ENCODE data around the gene FEZF2.

Gene FEZF2

GRCh38 chr3:62373215-62373614 is at the start of gene FEZF2:
Gene FEZF2 (minus strand): TSS chr3:62373550. CDS start chr3:62372868, 682 bp downstream.
- FAIRE-seq, result no peak
- TF ChIP-seq POLR2A (IDR thresholded peaks at IDR 0.05; ENCODE audit: low read depth, low read length), result no peak
- DNase-seq (ENCODE audit: insufficient read length, low spot score), result no peak

DNA sequence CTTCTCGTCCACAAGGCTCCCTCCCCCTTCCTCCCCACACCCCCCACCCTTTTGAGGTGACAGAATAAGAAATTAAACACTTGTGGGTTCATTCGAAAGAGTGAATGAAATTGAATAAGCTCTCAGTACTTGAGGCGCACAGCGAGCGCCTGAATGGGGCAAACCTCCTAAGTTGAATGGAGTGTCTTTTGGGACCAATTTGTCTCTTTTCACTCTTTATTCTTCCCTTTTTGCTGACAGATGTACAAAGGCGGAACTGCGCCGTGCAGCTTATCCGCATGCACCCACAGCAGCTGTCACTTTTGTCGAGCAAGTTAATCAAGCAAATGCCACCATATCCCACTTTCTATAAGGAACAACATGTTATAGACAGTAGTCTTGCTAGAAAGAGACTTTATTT is 47.9 kb upstream of the FEZF2 start:
- DNase-seq (ENCODE audit: insufficient read length, low spot score) (no peak), FAIRE-seq (no peak)
- no peak for TF ChIP-seq POLR2A (IDR thresholded peaks at IDR 0.05; ENCODE audit: low read depth, low read length)

GRCh38 chr3:62416144-62416543 is 42.8 kb upstream of the FEZF2 start:
- FAIRE-seq (no peak), DNase-seq (ENCODE audit: insufficient read length, low spot score) (no peak)
- no peak for TF ChIP-seq POLR2A (IDR thresholded peaks at IDR 0.05; ENCODE audit: low read depth, low read length)

DNA sequence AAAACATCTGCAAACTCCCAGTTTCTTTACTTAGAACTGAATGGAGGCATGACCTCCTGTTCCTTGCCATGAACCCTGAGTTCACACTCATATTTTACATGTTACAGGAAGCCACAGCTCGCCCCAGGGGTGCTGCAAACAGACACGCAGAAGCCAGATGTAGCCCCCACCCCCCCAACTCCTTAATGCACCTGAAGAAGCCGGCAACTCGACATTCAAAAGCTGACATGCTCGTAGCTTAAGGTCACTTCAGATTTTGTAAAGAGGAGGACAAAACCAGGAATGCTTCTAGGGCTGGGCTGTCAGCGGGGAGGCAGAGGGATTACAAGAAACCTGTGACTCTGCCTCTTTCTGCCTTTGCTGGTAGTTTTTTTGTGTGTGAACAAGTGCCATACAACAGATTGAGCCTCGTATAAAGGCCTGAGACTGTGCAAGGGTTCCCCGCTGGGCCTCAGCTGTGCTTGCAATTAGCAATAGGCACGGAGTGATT is 42.0 kb upstream of the FEZF2 start:
- DNase-seq (ENCODE audit: insufficient read length, low spot score), result no peak
- no peak for FAIRE-seq
- no peak for TF ChIP-seq POLR2A (IDR thresholded peaks at IDR 0.05; ENCODE audit: low read depth, low read length)

DNA sequence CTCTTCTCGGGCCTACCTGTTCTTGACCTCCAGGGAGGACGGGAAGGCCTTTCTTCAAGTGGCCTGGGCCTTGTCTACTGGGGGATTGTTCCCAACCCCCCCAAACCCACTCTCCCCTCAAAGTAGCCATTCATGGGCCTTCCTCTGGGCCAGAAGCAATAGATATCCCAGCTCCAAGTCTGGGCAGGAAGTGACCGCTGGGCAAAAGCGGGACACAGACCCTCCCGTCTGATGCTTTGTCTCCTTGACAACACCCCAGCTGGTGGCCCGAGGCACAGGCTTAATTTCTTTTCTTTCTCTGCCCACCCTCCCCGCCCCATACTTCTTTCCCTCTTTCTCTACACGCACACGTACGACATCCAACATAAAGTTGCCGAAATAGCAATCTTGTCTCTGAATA is 41.4 kb upstream of the FEZF2 start:
- DNase-seq (ENCODE audit: insufficient read length, low spot score), result no peak
- FAIRE-seq, result no peak
- no peak for TF ChIP-seq POLR2A (IDR thresholded peaks at IDR 0.05; ENCODE audit: low read depth, low read length)

DNA sequence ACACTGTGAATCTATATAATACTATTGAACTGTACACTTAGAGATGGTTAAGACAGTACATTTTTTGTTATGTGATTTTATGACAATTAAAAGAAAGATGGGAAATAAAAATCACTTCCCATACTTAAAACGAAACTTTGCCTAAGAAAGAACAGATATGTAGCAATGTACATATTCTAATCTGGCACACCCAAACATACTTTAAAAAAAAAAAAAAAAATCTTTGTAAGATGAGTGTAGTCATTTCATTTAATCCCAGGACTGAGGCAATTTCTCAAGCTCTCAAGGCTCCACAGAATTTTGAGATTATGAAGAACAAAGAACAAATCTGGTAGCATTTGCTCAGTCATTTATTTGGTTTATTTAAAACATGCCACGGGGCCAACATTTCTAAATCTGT is 40.3 kb upstream of the FEZF2 start:
- no peak for TF ChIP-seq POLR2A (IDR thresholded peaks at IDR 0.05; ENCODE audit: low read depth, low read length)
- DNase-seq (ENCODE audit: insufficient read length, low spot score), result no peak
- FAIRE-seq, result no peak

- FAIRE-seq (no peak), DNase-seq (ENCODE audit: insufficient read length, low spot score) (no peak)
- no peak for TF ChIP-seq POLR2A (IDR thresholded peaks at IDR 0.05; ENCODE audit: low read depth, low read length)
Observed at GRCh38 chr3:62406945-62407344, 33.6 kb upstream of the FEZF2 start.

- no peak for TF ChIP-seq POLR2A (IDR thresholded peaks at IDR 0.05; ENCODE audit: low read depth, low read length)
- DNase-seq (ENCODE audit: insufficient read length, low spot score), result no peak
- FAIRE-seq, result no peak
Observed at GRCh38 chr3:62405566-62405965, 32.2 kb upstream of the FEZF2 start.

DNA sequence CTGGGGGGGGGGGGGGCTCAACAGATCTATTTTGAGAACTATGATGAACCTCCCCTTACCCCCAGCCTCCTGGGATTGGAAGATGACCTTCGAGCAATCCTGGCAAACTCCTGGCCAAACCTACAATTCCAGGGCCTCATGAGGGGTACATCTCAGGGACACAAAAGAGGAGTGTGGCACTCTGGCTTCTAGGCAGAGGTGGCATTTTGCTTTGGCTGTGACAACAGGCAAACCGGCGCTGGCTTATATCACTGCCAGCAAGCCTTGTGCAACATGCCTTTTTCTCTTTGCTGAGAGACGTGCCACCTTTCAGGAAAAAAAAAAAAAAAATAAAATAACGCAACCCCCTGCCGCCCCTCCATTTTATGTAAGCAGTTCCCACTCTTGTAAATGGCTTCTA is 31.8 kb upstream of the FEZF2 start:
- DNase-seq (ENCODE audit: insufficient read length, low spot score) (no peak), FAIRE-seq (no peak)
- TF ChIP-seq POLR2A (IDR thresholded peaks at IDR 0.05; ENCODE audit: low read depth, low read length), result no peak

DNA sequence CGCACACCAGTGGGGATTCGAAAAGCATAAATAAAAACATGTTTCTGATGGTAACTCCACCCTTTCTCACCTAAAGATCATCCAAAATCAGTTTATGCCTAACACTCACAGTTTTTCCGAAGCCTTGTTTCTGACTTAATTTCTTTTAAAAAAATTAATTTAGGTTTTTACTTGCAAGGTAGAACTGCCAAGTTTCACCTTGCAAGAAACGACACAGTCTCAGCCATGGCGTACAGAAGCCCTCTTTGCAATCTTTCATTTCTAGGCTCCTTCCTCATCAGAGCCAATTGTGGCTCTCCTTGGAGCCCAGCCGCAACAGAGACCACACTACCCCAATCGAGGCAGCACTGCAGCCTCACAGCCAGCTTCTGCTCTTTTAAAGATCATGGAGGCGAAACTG is 31.0 kb upstream of the FEZF2 start:
- DNase-seq (ENCODE audit: insufficient read length, low spot score), result no peak
- no peak for TF ChIP-seq POLR2A (IDR thresholded peaks at IDR 0.05; ENCODE audit: low read depth, low read length)
- FAIRE-seq, result no peak

DNA sequence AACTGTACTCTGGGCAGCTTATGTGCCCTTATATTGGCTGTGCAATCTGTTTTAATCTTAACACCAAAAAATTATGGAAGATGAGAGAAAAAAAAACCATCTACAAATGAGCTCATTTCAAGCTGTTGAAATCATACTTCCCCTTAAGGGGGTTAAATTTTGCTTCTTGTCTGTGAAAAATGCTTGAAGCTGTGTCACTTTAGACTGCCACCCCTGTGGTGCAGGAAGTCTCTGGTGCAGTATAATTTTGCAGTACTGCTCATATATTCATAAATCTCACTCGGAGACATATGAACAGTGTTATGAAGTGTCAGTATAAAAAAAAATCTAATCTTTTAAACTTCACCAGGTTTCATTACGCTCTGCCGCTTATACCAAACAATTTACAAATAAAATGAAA is 30.4 kb upstream of the FEZF2 start:
- FAIRE-seq, result no peak
- TF ChIP-seq POLR2A (IDR thresholded peaks at IDR 0.05; ENCODE audit: low read depth, low read length), result no peak
- DNase-seq (ENCODE audit: insufficient read length, low spot score), result no peak

DNA sequence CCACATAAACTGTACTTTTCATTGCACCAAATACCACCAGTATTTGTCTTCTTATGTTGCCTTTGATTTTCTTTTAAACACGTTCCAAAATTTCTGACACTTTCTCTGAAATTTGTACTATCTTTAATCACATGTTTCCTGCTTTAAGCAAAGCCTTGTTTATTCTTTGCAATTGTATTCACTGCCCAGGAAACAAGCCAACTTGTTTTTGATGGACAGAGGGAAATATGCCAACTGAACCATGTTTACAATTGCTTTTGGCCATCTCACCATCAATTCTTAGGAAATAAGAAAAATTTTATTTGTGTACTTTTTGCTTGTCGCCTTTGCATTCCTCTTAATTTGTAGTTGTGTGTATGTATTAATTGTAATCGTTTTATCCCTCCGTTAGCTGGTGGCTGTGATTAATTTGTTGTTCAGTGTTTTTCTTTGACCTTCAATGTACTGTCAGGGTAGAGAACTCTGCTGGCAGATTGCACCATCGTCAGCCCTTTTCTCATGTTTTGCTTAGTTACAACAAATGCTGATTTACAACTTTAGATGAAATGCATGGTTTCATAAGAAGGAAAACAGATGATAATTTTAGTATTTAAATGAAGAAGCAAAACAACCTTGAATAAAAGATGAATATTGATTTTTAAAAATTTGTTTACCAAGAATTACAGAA is 19.4 kb upstream of the FEZF2 start:
- no peak for FAIRE-seq
- TF ChIP-seq POLR2A (IDR thresholded peaks at IDR 0.05; ENCODE audit: low read depth, low read length), result no peak
- DNase-seq (ENCODE audit: insufficient read length, low spot score), result no peak

GRCh38 chr3:62387251-62387650 is 13.9 kb upstream of the FEZF2 start:
- no peak for TF ChIP-seq POLR2A (IDR thresholded peaks at IDR 0.05; ENCODE audit: low read depth, low read length)
- FAIRE-seq (no peak), DNase-seq (ENCODE audit: insufficient read length, low spot score) (no peak)

GRCh38 chr3:62379321-62379798 is 6.0 kb upstream of the FEZF2 start:
- DNase-seq (ENCODE audit: insufficient read length, low spot score) (no peak), FAIRE-seq (no peak)
- TF ChIP-seq POLR2A (IDR thresholded peaks at IDR 0.05; ENCODE audit: low read depth, low read length), result no peak

GRCh38 chr3:62378921-62379320 is 5.6 kb upstream of the FEZF2 start:
- no peak for DNase-seq (ENCODE audit: insufficient read length, low spot score)
- FAIRE-seq, result no peak
- TF ChIP-seq POLR2A (IDR thresholded peaks at IDR 0.05; ENCODE audit: low read depth, low read length), result no peak
